ENCODE results near the gene MCC.
"Not testable (repeated sequence)": the region's sequence is repeated elsewhere in the genome, so short reads cannot be mapped to it uniquely, and the experiment has no call there.

MCC gene

DNA sequence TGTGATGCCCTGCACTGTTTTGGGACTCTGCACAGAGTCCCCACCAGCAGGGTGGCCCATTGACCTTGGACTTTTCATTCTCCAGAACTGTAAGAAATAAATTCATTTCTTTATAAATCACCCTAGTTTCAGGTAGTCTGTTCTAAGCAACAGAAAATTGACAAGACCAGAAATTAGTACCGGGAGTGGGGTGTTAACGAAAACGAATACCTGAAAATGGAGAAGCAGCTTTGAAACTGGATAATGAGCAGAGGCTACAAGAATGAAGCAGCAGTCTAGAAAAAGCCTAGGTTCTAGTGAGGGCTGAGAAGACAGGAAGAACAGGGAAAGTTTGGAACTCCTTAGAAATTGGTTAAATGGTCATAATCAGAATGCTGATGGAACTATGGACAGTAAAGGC is 2.1 kb upstream of the MCC start:
- DNase-seq (ENCODE audit: low read depth in 3 of 3): no peak

DNA sequence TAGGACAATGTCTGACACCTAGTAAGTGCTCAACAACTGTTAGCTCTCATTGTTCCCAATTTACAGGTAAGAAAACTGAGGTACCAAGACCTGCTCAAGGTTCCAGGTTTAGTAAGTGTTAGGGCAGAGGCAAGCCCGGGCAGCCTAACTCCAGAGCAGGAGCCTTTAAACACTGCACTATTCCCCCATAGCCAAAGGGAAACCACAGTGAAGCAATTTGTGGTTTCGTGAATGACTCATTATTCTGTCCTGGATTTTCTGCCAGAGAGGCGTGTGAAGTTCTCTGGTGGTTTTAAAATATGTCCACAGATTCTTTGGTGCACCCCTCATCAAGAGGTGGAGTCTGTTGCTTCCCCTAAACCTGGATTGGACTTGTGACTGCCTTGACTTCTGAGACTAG is 1.0 kb upstream of the MCC start:
- no peak for DNase-seq (ENCODE audit: low read depth in 3 of 3)

GRCh38 chr5:113488645-113489184 is 462 bp upstream of the MCC start:
- no peak for DNase-seq (ENCODE audit: low read depth in 3 of 3)

GRCh38 chr5:113487416-113487780 is 855 bp downstream of the MCC start:
- DNase-seq (ENCODE audit: low read depth in 3 of 3): no peak

- DNase-seq (ENCODE audit: low read depth in 3 of 3): no peak
These were observed 8.0 kb downstream of the MCC start for GRCh38 chr5:113480243-113480642.

GRCh38 chr5:113478691-113479090 is 9.6 kb downstream of the MCC start:
- DNase-seq (ENCODE audit: low read depth in 3 of 3): no peak

- DNase-seq (ENCODE audit: low read depth in 3 of 3): no peak
These were observed 14.0 kb downstream of the MCC start for GRCh38 chr5:113474100-113474728.

- DNase-seq (ENCODE audit: low read depth in 3 of 3): no peak
These were observed 25.2 kb downstream of the MCC start for GRCh38 chr5:113463032-113463431.

GRCh38 chr5:113457106-113457505 is 31.1 kb downstream of the MCC start:
- DNase-seq (ENCODE audit: low read depth in 3 of 3): not testable (repeated sequence)

- DNase-seq (ENCODE audit: low read depth in 3 of 3): no peak
These were observed 35.3 kb downstream of the MCC start for GRCh38 chr5:113452941-113453340.

DNA sequence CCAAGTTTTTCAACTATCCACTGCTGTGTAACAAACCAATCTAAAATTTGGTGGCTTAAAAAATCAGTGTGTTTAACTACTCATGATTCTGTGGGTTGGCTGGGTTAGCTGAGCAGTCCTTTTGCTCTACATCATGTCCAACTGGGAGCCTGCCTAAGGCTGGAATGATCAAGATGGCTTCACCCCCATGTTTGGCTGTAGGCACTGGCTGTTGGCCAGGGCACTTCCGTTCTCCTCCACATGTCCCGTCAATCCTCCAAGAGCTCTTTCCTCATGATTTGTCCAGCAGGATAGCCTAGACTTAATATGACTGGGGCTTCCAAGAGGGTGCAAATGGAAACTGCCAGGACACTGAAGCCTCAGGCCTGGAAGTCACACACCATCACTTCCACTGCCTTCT is 36.5 kb downstream of the MCC start:
- no peak for DNase-seq (ENCODE audit: low read depth in 3 of 3)

- no peak for DNase-seq (ENCODE audit: low read depth in 3 of 3)
These were observed 37.3 kb downstream of the MCC start for GRCh38 chr5:113450929-113451328.

DNA sequence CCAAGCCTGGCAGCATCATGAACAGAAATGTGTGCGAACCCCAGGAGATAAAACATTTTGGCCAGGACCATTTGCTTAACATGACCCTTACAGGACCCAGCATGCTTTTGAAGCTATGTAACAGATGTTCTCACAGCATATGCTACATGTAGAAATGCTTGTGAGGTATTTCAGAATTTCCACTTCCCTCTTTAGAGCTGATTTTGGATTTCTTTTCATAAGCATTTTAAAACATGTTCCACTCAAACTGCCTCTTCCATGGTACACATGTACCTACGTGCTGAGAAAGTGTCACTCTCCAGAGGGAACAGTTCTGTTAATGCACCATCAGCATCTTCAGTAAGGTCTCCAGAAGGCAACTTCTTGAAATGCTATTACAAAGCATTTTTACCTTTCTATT is 37.8 kb downstream of the MCC start:
- no peak for DNase-seq (ENCODE audit: low read depth in 3 of 3)

DNA sequence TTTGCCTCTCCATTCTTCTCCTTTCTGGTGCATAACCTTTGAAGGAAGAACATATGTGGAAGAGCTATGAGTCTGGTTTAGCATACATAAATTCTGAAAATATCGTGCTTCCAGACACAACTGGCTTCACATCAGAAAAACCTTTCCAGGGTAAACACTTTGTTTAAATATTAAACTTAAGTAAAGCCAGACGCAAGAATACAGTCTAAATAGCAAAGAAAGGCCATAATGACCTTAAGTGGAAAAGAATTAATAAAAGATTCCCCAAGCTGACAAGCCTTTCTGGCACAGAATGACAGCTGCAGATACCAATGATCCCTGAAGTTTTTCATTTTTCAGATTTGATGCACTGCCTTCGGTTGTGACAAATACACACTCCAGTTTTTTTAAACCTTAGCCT is 40.0 kb downstream of the MCC start:
- no peak for DNase-seq (ENCODE audit: low read depth in 3 of 3)

DNA sequence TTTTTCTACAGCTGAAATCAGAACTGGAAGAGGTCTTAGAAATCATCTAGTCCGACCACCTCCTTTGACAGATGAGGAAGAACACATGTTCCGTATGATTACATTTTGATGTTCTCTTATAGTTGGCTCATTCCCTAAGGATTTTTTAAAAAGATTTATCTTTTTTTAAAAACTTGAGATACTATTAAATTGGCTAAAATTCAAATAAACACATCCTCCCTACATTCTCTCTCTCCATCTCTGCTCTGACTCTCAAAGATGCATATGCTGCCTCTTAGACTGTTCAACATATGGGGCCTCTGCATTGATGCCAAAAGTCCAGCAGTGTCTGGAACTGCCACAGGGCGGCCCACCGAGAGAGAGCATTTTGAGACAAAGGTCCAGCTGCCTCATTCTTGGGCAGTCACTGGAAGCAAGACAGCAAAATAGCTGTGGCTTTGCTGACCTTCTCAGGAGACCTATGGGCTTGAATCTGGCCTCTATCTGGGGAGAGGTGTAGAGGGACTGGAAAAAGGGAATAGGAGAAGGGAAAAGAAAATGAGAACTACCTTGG is 40.7 kb downstream of the MCC start:
- DNase-seq (ENCODE audit: low read depth in 3 of 3): no peak

DNA sequence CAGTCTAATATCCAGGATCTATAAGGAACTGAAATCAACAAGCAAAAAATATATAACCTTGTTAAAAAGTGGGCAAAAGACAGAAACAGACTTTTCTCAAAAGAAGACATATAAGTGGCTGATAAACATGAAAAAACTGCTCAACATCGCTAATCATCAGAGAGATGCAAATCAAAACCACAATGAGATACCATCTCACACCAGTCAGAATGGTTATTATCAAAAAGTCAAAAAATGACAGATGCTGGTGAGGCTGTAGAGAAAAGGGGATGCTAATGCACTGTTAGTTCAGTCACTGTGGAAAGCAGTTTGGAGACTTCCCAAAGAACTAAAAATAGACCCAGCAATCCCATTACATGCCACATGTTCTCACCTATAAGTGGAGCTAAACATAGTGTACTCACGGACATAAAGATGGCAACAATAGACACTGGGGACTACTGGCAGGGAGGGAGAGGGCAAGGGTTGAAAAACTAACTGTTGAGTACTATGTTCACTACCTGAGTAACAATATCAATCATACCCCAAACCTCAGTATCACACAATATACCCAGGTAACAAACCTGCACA is 41.8 kb downstream of the MCC start:
- DNase-seq (ENCODE audit: low read depth in 3 of 3): no peak

- DNase-seq (ENCODE audit: low read depth in 3 of 3): no peak
These were observed 51.1 kb downstream of the MCC start for GRCh38 chr5:113437111-113437510.

DNA sequence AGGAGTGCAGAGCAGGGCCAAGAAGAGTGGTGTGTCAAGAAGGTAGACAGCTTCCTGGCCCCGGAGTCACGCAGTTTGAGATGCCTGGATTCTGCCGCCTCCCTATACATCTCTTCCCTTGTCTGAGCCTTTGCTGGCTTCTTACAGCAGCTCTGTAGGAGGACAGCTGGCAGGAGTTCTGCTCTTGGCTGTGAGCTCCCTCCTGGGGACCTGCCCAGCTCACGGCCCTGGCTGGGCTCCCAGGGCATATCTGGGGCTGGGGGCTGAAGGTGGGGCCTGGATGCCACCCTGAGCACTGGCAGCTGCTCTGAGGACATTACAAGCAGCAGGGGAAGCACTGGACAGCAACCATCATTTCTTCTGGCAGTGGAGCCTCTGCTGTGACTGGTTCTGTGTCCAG is 52.7 kb downstream of the MCC start:
- DNase-seq (ENCODE audit: low read depth in 3 of 3): no peak

DNA sequence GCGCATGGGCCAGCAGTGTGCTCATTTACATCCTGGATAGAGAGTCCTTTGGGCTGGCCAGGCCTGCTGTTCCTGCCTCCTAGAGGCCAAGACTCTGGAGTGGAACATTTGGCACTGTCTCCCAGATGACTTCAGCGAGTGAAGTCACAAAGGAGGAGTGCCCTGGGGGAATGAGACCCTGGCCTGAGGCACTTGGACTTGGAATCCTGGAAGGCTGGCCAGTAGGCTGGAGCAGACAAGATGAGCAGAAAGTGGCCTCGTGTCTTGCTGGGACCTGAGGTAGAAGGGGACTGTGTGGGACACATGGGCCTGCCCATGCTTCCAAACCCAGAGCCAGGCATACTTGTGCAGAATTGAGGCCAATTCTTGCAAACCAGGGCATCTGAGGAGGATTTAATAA is 53.4 kb downstream of the MCC start, which contains the start of gene TSSK1B:
TSS of gene TSSK1B (minus strand) at position 101 of the 400 bp plus-strand sequence. CDS start 150 bp downstream, outside the sequence.
- DNase-seq (ENCODE audit: low read depth in 3 of 3): no peak

DNA sequence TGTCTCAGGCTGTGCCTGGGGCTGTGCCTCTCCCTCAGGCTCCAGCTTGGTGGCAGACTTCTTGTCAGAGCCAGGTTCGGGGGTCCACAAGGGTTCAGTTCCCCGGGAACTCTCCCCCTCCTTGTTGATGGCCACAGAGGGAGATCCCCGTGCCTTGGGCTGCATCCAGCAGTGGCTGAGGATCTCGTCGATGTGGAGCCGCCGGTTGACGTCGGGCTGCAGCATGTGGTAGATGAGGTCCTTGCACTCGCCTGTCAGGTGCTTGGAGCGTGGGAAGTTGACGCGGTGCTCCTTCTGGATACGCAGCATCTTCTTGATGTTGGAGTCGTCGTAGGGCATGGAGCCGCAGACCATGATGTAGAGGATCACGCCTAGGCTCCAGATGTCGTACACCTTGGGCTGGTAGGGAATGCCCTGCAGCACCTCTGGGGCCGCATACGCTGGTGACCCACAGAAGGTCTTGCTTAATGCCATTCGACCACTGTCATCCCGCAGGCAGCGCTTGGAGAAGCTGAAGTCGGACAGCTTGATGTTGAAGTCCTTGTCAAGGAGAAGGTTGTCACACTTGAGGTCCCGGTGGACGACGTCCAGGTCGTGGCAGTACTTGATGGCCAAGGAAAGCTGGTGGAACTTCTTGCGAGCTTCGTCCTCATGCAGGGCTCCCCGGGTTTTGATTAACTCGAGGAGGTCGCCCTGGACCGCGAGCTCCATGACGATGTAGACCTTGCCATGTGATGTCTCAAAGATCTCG is 54.2 kb downstream of the MCC start:
- DNase-seq (ENCODE audit: low read depth in 3 of 3): no peak

- no peak for DNase-seq (ENCODE audit: low read depth in 3 of 3)
These were observed 55.2 kb downstream of the MCC start for GRCh38 chr5:113433071-113433470.

DNA sequence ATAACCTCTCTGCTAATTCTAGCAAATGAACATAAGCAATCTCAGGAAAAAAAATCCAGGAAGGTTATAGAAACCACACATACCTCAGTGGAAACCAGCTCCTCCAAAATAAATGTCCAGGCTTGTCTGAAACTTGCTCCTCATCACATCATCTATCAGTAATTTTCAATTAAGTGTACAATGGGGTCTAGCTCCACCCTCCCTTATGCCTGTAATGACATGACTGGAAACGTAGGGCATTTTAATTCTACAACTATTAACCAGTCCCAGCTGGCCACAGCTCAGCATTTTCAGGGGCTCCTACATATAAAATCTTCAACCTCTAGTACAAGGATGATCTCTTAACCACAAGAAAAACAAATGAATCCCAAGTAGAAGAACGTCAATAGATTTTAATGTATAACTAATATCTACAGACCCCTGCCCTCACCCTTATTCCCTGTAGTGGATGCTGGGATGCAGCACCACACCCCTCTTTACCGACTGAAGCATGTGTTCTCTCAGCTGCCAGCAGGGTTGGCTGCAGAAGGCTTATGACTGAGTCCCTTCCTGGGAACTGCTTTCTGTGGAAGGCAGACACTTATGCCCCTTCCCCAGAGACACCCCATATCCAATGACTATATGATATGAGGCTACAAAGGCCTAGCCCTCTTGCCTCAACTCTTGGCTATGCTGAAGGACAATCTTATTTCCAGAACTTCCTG is 60.2 kb downstream of the MCC start:
- DNase-seq (ENCODE audit: low read depth in 3 of 3): no peak
